Ishikawa (cell line): Measurements from ENCODE around the gene IL11RA.

Source experiments
- CEBPB ChIP-seq: IDR thresholded peaks from 2 replicates; pipeline ENCODE4 v1.6.1; 2012
- CREB1 ChIP-seq: IDR thresholded peaks from 2 replicates; pipeline ENCODE4 v1.6.1; 2012; ENCODE audit warnings: low read depth
- EGR1 ChIP-seq: IDR thresholded peaks from 2 replicates; pipeline ENCODE4 v1.6.1; 2012
- EP300 ChIP-seq: IDR thresholded peaks from 2 replicates; pipeline ENCODE4 v1.6.1; 2012; ENCODE audit warnings: borderline replicate concordance
- FOXM1 ChIP-seq: IDR thresholded peaks from 2 replicates; pipeline ENCODE4 v1.6.1; 2012; ENCODE audit warnings: low read depth, borderline replicate concordance
- MAX ChIP-seq: IDR thresholded peaks from 2 replicates; pipeline ENCODE4 v1.6.1; 2012
- NFIC ChIP-seq: IDR thresholded peaks from 2 replicates; pipeline ENCODE4 v1.6.1; 2012
- RAD21 ChIP-seq: IDR thresholded peaks from 2 replicates; pipeline ENCODE4 v1.6.1; 2012; ENCODE audit warnings: low read depth
- REST ChIP-seq: IDR thresholded peaks from 2 replicates; pipeline ENCODE4 v1.6.1; 2012; ENCODE audit warnings: low read depth, mild to moderate bottlenecking
- TAF1 ChIP-seq: IDR thresholded peaks from 2 replicates; pipeline ENCODE4 v1.6.1; 2012; ENCODE audit warnings: low read depth, mild to moderate bottlenecking
- TCF12 ChIP-seq: IDR thresholded peaks from 2 replicates; pipeline ENCODE4 v1.6.1; 2012; ENCODE audit warnings: low read depth
- TEAD4 ChIP-seq: IDR thresholded peaks from 2 replicates; pipeline ENCODE4 v1.6.1; 2012
- USF1 ChIP-seq: IDR thresholded peaks from 2 replicates; pipeline ENCODE4 v1.6.1; 2012
- YY1 ChIP-seq: IDR thresholded peaks from 2 replicates; pipeline ENCODE4 v1.6.1; 2012; ENCODE audit warnings: low read depth
- ZBTB7A ChIP-seq: IDR thresholded peaks from 2 replicates; pipeline ENCODE4 v1.6.1; 2012; ENCODE audit warnings: low read depth

Gene IL11RA

GRCh38 chr9:34633851-34634550 lies 18.0 kb upstream of the IL11RA start:
- TF ChIP-seq CEBPB: no peak
- no peak for TF ChIP-seq ZBTB7A
- TF ChIP-seq MAX: no peak; the same call in 1 of the 2 replicates
- peak; percentile 76 for TF ChIP-seq RAD21
- peak; percentile 29; the same call in 1 of the 2 replicates for TF ChIP-seq TEAD4
- TF ChIP-seq NFIC: no peak
- TF ChIP-seq USF1: no peak
- no peak for TF ChIP-seq EGR1
- TF ChIP-seq EP300: no peak
- no peak for TF ChIP-seq YY1
- TF ChIP-seq TAF1: no peak

- TF ChIP-seq NFIC (no peak), TCF12 (no peak), MAX (no peak), REST (no peak), USF1 (no peak), TAF1 (no peak), YY1 (no peak), EP300 (no peak), CREB1 (no peak)
These were observed 17.3 kb upstream of the IL11RA start for GRCh38 chr9:34634551-34635248.

- no peak for TF ChIP-seq CREB1
- TF ChIP-seq RAD21: no peak
- no peak for TF ChIP-seq USF1
- no peak for TF ChIP-seq YY1
- TF ChIP-seq CEBPB: no peak
- TF ChIP-seq TAF1: no peak
- TF ChIP-seq TCF12: no peak
- TF ChIP-seq EP300: no peak
- TF ChIP-seq TEAD4: no peak
- TF ChIP-seq MAX: no peak
- no peak for TF ChIP-seq ZBTB7A
- no peak for TF ChIP-seq REST
- TF ChIP-seq EGR1: no peak
These were observed 16.4 kb upstream of the IL11RA start for GRCh38 chr9:34635556-34635955.

- TF ChIP-seq TCF12 (0 out of 2 replicates have a peak, but pooled peaks have one; percentile 7), RAD21 (no peak), FOXM1 (no peak), ZBTB7A (no peak), USF1 (peak; percentile 75; the same call in 1 of the 2 replicates), EP300 (no peak)
These were observed 15.1 kb upstream of the IL11RA start for GRCh38 chr9:34636791-34637355.
